HL-60 (cell line): Measurements from ENCODE around the gene KMT2A.
"Not testable (repeated sequence)": the region's sequence is repeated elsewhere in the genome, so short reads cannot be mapped to it uniquely, and the experiment has no call there.

Experiments used
- DNase-seq, 2 experiments: peaks; one replicate each; pipeline ENCODE4 v3.0.0-alpha.2; 2010 to 2020; ENCODE audit warnings: low read depth in 1 of 2, low spot score in 1 of 2
- H3K27ac ChIP-seq: fragments of 250-450 bp; sonication (Bioruptor Pico); replicated peaks from 2 replicates; pipeline ENCODE4 v1.5.1; 2020; ENCODE audit warnings: mild to moderate bottlenecking, moderate library complexity
- H3K27me3 ChIP-seq: fragments of 250-450 bp; sonication (Bioruptor Pico); 2 replicates; pipeline ENCODE4 v1.5.1; 2021; ENCODE audit warnings: mild to moderate bottlenecking, moderate library complexity; ENCODE audit not compliant: insufficient read depth, poor library complexity, severe bottlenecking
- H3K4me3 ChIP-seq: replicated peaks from 2 replicates; pipeline ENCODE4 v1.5.1; 2011; ENCODE audit warnings: mild to moderate bottlenecking, control low read depth, low read length; ENCODE audit not compliant: insufficient read depth
- GABPA ChIP-seq: IDR thresholded peaks from 2 replicates; pipeline ENCODE4 v1.6.1; 2012; ENCODE audit warnings: low read depth
- POLR2AphosphoS5 ChIP-seq: IDR thresholded peaks from 2 replicates; pipeline ENCODE4 v1.6.1; 2012; ENCODE audit warnings: low read depth
- REST ChIP-seq: IDR thresholded peaks from 2 replicates; pipeline ENCODE4 v1.6.1; 2012; ENCODE audit warnings: low read depth; ENCODE audit not compliant: insufficient replicate concordance
- SPI1 ChIP-seq: IDR thresholded peaks from 2 replicates; pipeline ENCODE4 v1.6.1; 2012; ENCODE audit warnings: low read depth, mild to moderate bottlenecking, borderline replicate concordance
- TF ChIP-seq, protein P1 (sequence below): IDR thresholded peaks from one replicate; pipeline ENCODE4 v1.5.1; 2011; ENCODE audit warnings: low read length, control low read depth, inconsistent platforms; ENCODE audit not compliant: insufficient read depth

Gene KMT2A

GRCh38 chr11:118398791-118399559 lies 37.3 kb upstream of the KMT2A start:
- DNase-seq, result no peak
- TF ChIP-seq GABPA (no peak), POLR2AphosphoS5 (no peak), REST (no peak), SPI1 (no peak)
- TF ChIP-seq, protein P1, sequence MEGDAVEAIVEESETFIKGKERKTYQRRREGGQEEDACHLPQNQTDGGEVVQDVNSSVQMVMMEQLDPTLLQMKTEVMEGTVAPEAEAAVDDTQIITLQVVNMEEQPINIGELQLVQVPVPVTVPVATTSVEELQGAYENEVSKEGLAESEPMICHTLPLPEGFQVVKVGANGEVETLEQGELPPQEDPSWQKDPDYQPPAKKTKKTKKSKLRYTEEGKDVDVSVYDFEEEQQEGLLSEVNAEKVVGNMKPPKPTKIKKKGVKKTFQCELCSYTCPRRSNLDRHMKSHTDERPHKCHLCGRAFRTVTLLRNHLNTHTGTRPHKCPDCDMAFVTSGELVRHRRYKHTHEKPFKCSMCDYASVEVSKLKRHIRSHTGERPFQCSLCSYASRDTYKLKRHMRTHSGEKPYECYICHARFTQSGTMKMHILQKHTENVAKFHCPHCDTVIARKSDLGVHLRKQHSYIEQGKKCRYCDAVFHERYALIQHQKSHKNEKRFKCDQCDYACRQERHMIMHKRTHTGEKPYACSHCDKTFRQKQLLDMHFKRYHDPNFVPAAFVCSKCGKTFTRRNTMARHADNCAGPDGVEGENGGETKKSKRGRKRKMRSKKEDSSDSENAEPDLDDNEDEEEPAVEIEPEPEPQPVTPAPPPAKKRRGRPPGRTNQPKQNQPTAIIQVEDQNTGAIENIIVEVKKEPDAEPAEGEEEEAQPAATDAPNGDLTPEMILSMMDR, result no peak
- Histone ChIP-seq H3K27ac (no peak overlapping the region), H3K27me3 (no peaks in the 10 kb centered on the region), H3K4me3 (no peak overlapping the region)

GRCh38 chr11:118401151-118401879 lies 35.0 kb upstream of the KMT2A start, which contains the start of gene ATP5MG:
Gene ATP5MG, plus strand, starts transcription at chr11:118401606. Its CDS starts 60 bp downstream, at chr11:118401666.
- no peak; the same call in 1 of the 2 replicates for TF ChIP-seq SPI1
- TF ChIP-seq POLR2AphosphoS5, result peak; percentile 24
- TF ChIP-seq, protein P1, result no peak
- TF ChIP-seq REST, result no peak
- no peak for TF ChIP-seq GABPA
- peak within 1 kb of the TSS; percentile 96 for H3K27ac ChIP-seq
- no peaks in the 10 kb centered on the region for H3K27me3 ChIP-seq
- H3K4me3 ChIP-seq, result peak within 1 kb of the TSS; percentile 87
- peak; percentile 81 to 90 for DNase-seq

DNA sequence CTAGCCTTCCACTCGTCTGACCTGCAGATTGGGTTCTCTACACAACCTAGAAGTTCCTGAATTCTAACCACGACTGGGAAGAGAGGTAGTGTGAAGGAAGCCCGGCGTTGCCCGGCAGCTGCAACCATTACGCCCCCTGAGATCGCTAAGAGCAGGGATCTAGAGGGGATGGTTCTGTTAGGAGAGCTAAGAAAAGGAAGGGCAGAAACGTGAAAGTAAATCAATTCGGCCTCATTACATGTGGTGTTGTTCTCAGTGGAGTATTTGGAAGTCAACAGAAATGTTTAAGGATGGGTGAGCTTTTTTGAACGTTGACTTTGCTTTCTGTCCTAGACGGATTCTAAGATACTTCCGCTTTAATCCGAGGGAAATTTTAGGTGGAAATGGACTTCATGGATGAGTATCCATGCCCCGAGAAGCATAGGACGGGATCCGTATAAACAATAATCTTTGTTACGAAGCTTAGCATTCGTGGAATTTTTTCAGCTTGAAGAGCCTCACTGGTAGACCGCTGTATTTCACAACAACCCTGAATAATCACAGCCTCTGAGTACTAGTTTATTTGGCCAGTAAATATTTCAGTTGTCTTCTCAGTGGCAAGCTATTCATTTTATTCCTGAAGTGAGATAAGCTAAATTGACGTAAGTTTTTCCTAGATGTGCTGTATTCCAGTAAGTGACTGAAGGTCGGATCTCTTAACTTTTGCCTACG lies 34.3 kb upstream of the KMT2A start:
- Histone ChIP-seq H3K4me3 (peak overlapping the region; percentile 87), H3K27me3 (no peaks in the 10 kb centered on the region), H3K27ac (peak overlapping the region; percentile 96)
- DNase-seq, result peak in 1 of 2 experiments; percentile 10
- TF ChIP-seq POLR2AphosphoS5 (no peak; the same call in 1 of the 2 replicates), GABPA (0 out of 2 replicates have a peak, but pooled peaks have one; percentile 15)

GRCh38 chr11:118402594-118402993 lies 33.7 kb upstream of the KMT2A start:
- not testable (repeated sequence) for DNase-seq, H3K27ac ChIP-seq, H3K27me3 ChIP-seq
- peak overlapping the region; percentile 87 for H3K4me3 ChIP-seq
